Gastroesophageal sphincter (tissue), 4 donors: Measurements from ENCODE around the gene TBC1D13. TPM values are rescaled to one million over a fixed set of nuclear protein-coding genes. Genes with fewer than 3 reads are reported as not detected.

Source experiments
- ATAC-seq: fragments of 150-250 bp; one replicate; pipeline ENCODE4 v1.9.1; 2016; ENCODE audit warnings: mild to moderate bottlenecking, moderate library complexity
- H3K27ac ChIP-seq, 4 donors: fragments of 200-600 bp; sonication (generic) in 3 of 4; 1 replicate in 3 of 4; 2 replicates in 1 of 4; pipeline ENCODE4 v1.5.1; 2016 to 2019
- H3K27me3 ChIP-seq: fragments of 200-600 bp; sonication (generic); one replicate; pipeline ENCODE4 v1.5.1; 2019
- H3K36me3 ChIP-seq, 2 donors: fragments of 200-600 bp; sonication (generic); one replicate each; pipeline ENCODE4 v1.5.1; 2019; ENCODE audit warnings: control low read depth in 1 of 2
- H3K4me1 ChIP-seq, 3 donors: fragments of 200-600 bp; sonication (generic); 1 replicate in 2 of 3; 2 replicates in 1 of 3; pipeline ENCODE4 v1.5.1; 2016 to 2019; ENCODE audit warnings: control low read depth in 2 of 3
- H3K4me3 ChIP-seq, 2 donors: fragments of 200-600 bp; sonication (generic); one replicate each; pipeline ENCODE4 v1.5.1; 2019; ENCODE audit warnings: mild to moderate bottlenecking in 1 of 2, moderate library complexity in 1 of 2
- H3K9me3 ChIP-seq, 3 donors: fragments of 200-600 bp; sonication (generic); one replicate each; pipeline ENCODE4 v1.5.1; 2017 to 2019; ENCODE audit warnings: control low read depth in 2 of 3
- EP300 ChIP-seq: sonication (generic); formaldehyde crosslinking; IDR thresholded peaks from one replicate; pipeline ENCODE4 v1.6.1; 2017; ENCODE audit warnings: antibody characterized with exemption, mild to moderate bottlenecking
- POLR2A ChIP-seq, 2 donors: fragments of 450-650 bp; IDR thresholded peaks; one replicate each; pipeline ENCODE4 v1.6.1; 2017; ENCODE audit warnings: antibody characterized with exemption in 2 of 2, mild to moderate bottlenecking in 2 of 2, moderate library complexity in 1 of 2
- POLR2AphosphoS5 ChIP-seq: sonication (generic); formaldehyde crosslinking; IDR thresholded peaks from one replicate; pipeline ENCODE4 v1.6.1; 2017; ENCODE audit warnings: antibody characterized with exemption
- WGBS, 2 donors: methylation state at CpG; one replicate each; pipeline ENCODE4 v1.1.5; 2018; ENCODE audit warnings: low coverage in 1 of 2; 5-methylcytosine and 5-hydroxymethylcytosine counted together
- total RNA-seq, 4 donors: library from RNA; depleted of rRNA; stranded (reverse); fragments of >200 nt; gene quantifications; one replicate each; pipeline ENCODE4 v1.1.0, GENCODE V29; 2016
- TF ChIP-seq, protein P1 (sequence below), 4 experiments: fragments of 200-600 bp in 2 of 4; fragments of 450-650 bp in 2 of 4; sonication (generic) in 1 of 4; IDR thresholded peaks; one replicate each; pipeline ENCODE4 v1.5.1; 2017 to 2019; ENCODE audit warnings: antibody characterized with exemption in 4 of 4, mild to moderate bottlenecking in 2 of 4, moderate library complexity in 2 of 4

TBC1D13 gene
- total RNA-seq, 4 donors from 2014 or later = 13.2 to 40.9 (median 17.7) TPM

DNA sequence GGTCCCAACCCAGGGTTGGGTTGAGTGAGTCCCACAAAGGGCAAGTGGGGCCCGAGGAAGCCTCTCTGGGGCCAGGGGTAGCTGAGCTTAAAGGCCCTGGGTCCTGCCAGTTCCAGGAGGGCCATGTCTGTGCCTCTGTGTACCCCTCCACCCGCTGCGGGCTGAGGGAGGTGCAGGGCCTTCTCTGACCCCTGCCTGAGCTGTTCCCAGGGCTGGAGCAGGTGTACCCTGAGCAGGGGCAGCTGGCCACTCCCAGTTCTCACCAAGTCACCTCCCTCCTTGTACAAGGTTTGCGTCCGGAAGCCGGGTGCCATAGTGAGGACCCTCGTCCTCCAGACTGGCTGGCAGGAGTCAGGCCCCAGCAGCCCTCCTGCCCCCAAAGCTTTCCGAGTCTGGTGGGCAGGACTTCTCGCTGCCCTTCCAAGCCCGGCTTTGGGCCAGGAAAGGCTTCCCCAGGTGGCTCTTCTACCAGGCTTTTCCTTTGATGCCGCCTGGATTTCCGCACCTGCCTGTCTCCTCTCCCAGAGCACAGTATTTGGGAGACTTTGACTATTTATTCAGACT, 22.1 kb downstream of the TBC1D13 start:
- Histone ChIP-seq H3K4me3 (no peak overlapping the region), H3K36me3 (peaks cover 0 to 58% of the 10 kb centered on the region in 2 donors), H3K27ac (no peak overlapping the region), H3K4me1 (no peaks in the 10 kb centered on the region), H3K9me3 (no peaks in the 10 kb centered on the region), H3K27me3 (no peaks in the 10 kb centered on the region)
- 93 to 100% methylated on average over 2 to 3 of the region's 12 CpGs for WGBS, 2 donors
- TF ChIP-seq POLR2AphosphoS5 (no peak), POLR2A (IDR thresholded peaks at IDR 0.05) (no peak), EP300 (no peak)
- TF ChIP-seq, protein P1, sequence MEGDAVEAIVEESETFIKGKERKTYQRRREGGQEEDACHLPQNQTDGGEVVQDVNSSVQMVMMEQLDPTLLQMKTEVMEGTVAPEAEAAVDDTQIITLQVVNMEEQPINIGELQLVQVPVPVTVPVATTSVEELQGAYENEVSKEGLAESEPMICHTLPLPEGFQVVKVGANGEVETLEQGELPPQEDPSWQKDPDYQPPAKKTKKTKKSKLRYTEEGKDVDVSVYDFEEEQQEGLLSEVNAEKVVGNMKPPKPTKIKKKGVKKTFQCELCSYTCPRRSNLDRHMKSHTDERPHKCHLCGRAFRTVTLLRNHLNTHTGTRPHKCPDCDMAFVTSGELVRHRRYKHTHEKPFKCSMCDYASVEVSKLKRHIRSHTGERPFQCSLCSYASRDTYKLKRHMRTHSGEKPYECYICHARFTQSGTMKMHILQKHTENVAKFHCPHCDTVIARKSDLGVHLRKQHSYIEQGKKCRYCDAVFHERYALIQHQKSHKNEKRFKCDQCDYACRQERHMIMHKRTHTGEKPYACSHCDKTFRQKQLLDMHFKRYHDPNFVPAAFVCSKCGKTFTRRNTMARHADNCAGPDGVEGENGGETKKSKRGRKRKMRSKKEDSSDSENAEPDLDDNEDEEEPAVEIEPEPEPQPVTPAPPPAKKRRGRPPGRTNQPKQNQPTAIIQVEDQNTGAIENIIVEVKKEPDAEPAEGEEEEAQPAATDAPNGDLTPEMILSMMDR (IDR thresholded peaks at IDR 0.05) = no peak
- ATAC-seq = no peak

DNA sequence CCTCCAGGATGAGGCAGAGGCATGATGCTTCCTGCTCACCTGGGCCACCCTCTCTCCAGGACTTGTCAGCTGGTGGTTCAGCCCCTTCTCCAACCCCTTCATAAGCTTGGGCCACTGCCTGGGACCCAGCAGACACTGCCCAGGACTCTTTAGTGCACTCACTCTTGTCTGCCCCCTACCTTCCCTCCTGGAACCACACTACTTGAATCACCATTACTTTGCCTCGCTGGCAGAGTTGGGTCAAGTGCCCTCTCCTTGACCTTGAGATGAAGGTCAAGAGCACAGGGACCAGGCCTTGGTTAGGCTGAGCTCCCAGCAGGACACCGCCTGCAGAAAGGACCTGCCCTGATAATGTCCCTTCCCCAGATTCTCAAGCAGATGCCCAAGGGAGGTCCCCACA, 22.8 kb downstream of the TBC1D13 start:
- no peak for ATAC-seq
- no peak for TF ChIP-seq POLR2AphosphoS5
- TF ChIP-seq, protein P1 (IDR thresholded peaks at IDR 0.05) = no peak
- no peak for TF ChIP-seq POLR2A (IDR thresholded peaks at IDR 0.05)
- no peak for TF ChIP-seq EP300
- Histone ChIP-seq H3K9me3 (no peaks in the 10 kb centered on the region), H3K4me3 (no peak overlapping the region), H3K4me1 (no peaks in the 10 kb centered on the region), H3K27me3 (no peaks in the 10 kb centered on the region), H3K36me3 (peaks cover 0 to 51% of the 10 kb centered on the region in 2 donors), H3K27ac (no peak overlapping the region)
- WGBS, 2 donors = 80% methylated on average over 2 of the region's 2 CpGs; no CpG with 5 or more reads in 1 of the 2 donors

DNA sequence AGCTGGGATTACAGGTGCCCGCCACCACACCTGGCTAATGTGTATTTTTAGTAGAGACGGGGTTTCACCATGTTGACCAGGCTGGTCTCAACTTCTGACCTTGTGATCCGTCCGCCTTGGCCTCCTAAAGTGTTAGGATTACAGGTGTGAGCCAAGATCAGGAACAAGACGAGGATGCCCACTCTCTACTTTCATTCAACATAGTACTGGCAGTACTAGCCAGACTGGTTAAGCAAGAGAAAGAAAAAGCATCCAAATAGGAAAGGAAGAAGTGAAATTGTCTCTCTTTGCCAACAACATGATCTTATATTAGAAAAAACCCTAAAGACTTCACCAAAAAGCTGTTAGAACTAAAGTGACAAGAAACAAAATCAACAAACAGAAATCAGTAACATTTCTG, 23.8 kb downstream of the TBC1D13 start:
- peaks cover 0 to 40% of the 10 kb centered on the region in 2 donors for H3K36me3 ChIP-seq
- TF ChIP-seq POLR2A (IDR thresholded peaks at IDR 0.05) = no peak
- TF ChIP-seq EP300 = no peak
- no peak for TF ChIP-seq POLR2AphosphoS5
- no peaks in the 10 kb centered on the region for H3K27me3 ChIP-seq
- 50% methylated on average over 2 of the region's 5 CpGs; no CpG with 5 or more reads in 1 of the 2 donors for WGBS, 2 donors
- no peaks in the 10 kb centered on the region for H3K9me3 ChIP-seq
- ATAC-seq = no peak
- H3K4me1 ChIP-seq = no peaks in the 10 kb centered on the region
- H3K27ac ChIP-seq = no peak overlapping the region
- H3K4me3 ChIP-seq = no peak overlapping the region

DNA sequence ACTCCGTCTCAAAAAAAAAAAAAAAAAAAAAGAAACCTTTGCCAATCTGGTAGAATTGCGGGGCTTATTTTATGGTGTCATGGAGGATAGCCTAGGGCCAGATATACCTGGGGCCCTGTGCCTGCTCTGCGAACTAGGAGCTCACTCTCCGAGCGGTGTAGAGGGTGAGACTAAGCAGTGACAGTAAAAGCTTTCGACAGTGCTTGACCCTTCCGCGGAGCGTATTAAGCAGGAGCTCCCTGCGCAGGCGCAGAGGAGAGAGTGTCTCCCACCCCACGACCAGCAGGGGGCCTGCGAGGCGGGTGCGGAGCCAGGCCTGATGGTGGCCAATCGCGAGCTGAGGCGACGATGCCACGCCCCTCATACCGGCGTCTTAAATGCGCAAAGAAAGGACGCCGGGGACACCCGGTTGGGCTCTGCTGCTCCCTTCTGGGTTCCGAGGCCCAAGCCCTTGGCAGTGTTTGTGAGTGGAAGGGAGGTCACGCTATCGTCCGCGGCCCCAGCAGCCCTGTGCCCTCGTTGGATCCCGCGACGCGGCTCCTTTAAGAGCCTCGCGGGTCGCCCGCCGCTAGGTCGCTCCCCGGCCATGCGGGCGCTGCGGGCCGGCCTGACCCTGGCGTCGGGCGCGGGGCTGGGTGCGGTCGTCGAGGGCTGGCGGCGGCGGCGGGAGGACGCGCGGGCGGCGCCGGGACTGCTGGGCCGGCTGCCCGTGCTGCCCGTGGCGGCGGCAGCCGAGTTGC, 31.2 kb downstream of the TBC1D13 start, which contains the start of gene ENDOG:
TSS of gene ENDOG (plus strand) at position 402 of the 740 bp plus-strand sequence. CDS start at position 587, 185 bp downstream.
- Histone ChIP-seq H3K27me3 (no peaks in the 10 kb centered on the region), H3K36me3 (peaks cover 0 to 28% of the 10 kb centered on the region in 2 donors), H3K9me3 (no peaks in the 10 kb centered on the region), H3K27ac (peak within 1 kb of the TSS; percentile 67 to 95 (median 89)), H3K4me1 (peaks cover 0 to 21% (median 11%) of the 10 kb centered on the region in 3 donors), H3K4me3 (peak within 1 kb of the TSS; percentile 48 to 83)
- ATAC-seq = peak; percentile 97
- TF ChIP-seq, protein P1 (IDR thresholded peaks at IDR 0.05) = peak in 3 of 4 experiments; percentile 89 to 99 (median 98)
- TF ChIP-seq EP300 (no peak), POLR2AphosphoS5 (peak; percentile 74), POLR2A (IDR thresholded peaks at IDR 0.05) (peak; percentile 61 to 66)
- 0% methylated on average over 8 of the region's 70 CpGs; no CpG with 5 or more reads in 1 of the 2 donors for WGBS, 2 donors

DNA sequence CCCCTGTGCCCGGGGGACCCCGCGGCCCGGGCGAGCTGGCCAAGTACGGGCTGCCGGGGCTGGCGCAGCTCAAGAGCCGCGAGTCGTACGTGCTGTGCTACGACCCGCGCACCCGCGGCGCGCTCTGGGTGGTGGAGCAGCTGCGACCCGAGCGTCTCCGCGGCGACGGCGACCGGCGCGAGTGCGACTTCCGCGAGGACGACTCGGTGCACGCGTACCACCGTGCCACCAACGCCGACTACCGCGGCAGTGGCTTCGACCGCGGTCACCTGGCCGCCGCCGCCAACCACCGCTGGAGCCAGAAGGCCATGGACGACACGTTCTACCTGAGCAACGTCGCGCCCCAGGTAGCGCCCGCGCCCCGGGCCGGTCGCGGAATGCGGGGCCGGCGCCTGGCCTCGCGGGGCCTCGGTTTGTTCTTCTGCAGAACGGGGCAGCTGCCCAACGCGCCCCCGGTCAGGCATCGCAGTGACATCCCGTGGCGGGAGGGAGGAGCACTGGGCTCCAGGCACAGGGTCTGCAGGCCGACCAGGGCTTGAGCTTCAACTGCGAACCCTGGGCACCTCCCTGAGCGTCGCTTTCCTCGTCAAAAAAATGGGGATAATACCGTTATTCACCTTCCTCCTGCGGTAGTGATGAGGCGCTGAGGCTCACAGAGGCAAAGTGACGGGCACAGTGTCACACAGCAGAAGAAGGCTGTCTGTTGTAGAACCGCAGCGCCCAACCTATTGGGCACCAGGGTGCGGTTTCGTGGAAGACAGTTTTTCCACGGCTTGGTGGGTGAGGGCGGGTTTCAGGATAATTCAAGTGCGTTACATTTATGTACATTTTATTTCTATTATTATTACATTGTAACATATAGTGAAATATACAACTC, 32.0 kb downstream of the TBC1D13 start:
- H3K4me1 ChIP-seq = peaks cover 0 to 21% (median 11%) of the 10 kb centered on the region in 3 donors
- H3K36me3 ChIP-seq = peaks cover 0 to 37% of the 10 kb centered on the region in 2 donors
- WGBS, 2 donors = 17 to 87% methylated on average over 3 to 6 of the region's 90 CpGs
- peak overlapping the region; percentile 43 to 95 (median 89) for H3K27ac ChIP-seq
- H3K4me3 ChIP-seq = peak overlapping the region; percentile 48 to 83
- H3K9me3 ChIP-seq = no peaks in the 10 kb centered on the region
- TF ChIP-seq, protein P1 (IDR thresholded peaks at IDR 0.05) = no peak
- TF ChIP-seq EP300 (no peak), POLR2AphosphoS5 (no peak), POLR2A (IDR thresholded peaks at IDR 0.05) (no peak)
- H3K27me3 ChIP-seq = no peaks in the 10 kb centered on the region
- ATAC-seq = peak; percentile 41
